Skin epidermis (tissue), 12 donors: ENCODE results near the gene CELF4.

ENCODE experiments used
- H3K27ac ChIP-seq, 21 experiments: fragments of 200-600 bp; sonication (generic) in 11 of 21; one replicate each; pipeline ENCODE4 v1.5.0; 2020; ENCODE audit warnings: mild to moderate bottlenecking in 3 of 21, inconsistent platforms in 2 of 21, moderate library complexity in 2 of 21
- H3K4me3 ChIP-seq, 7 experiments: fragments of 200-600 bp; sonication (generic) in 2 of 7; one replicate each; pipeline ENCODE4 v1.5.0; 2020; ENCODE audit warnings: inconsistent platforms in 2 of 7, mild to moderate bottlenecking in 2 of 7, moderate library complexity in 1 of 7

The CELF4 gene

DNA sequence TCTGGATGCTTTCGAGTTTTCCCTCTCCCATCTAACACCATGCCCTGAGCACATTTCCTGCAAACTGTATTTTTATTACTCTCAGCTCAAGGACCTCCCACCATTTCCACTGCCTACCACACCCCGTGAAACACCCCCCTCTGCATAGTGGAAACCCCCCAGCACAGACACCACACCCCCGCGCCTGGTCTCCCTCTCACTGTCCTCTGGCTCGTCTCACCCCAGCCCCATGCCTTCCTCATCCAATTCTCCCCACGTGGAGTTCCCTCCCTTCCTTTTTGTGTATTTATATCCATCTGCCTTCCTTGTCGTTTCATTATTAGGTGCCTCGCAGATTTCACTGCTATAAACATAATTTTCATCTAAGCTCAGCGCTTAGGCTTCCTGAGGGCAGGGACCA is 307.5 kb downstream of the CELF4 start:
- Histone ChIP-seq H3K27ac (no peak overlapping the region), H3K4me3 (no peak overlapping the region)

GRCh38 chr18:37254973-37255372 is 310.6 kb downstream of the CELF4 start:
- H3K27ac ChIP-seq, result no peak overlapping the region

GRCh38 chr18:37254236-37254754 is 311.3 kb downstream of the CELF4 start:
- H3K27ac ChIP-seq, result no peak overlapping the region
- H3K4me3 ChIP-seq, result peak overlapping the region in 5 of 7 experiments; percentile 7 to 35 (median 20)

More at GRCh38 chr18:37254973-37255372, 310.6 kb downstream of the CELF4 start:
- H3K4me3 ChIP-seq, result no peak overlapping the region

GRCh38 chr18:37253394-37254235 is 312.0 kb downstream of the CELF4 start:
- H3K4me3 ChIP-seq, result peak overlapping the region in 5 of 7 experiments; percentile 7 to 35 (median 20)
- no peak overlapping the region for H3K27ac ChIP-seq

DNA sequence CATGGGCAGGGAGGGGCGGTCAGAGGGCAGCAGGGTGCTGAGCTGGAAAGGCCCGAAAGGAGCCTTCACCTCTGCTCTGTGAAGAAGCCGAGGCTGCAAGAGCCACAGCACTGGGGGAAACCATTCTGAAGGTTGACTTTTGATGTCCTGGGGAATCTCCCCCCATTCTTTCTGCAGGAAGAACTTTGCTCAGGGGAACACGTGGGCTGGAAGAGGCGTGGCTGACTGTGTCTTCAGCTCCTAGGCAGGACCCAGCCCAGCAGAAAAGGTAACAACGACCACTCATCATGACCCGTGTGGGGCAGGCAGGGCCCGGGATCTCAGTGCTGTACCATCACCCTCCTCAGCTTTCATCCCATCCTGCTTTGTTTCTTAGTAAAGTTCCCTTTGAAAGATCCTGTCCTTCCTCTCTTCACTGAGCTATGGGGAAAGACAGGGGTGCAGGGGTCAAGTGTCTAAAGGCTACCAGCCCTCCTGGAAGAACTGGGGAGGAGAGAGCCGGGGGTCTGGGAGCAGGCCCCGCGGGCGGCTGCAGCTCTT is 312.7 kb downstream of the CELF4 start:
- Histone ChIP-seq H3K4me3 (no peak overlapping the region), H3K27ac (no peak overlapping the region)

GRCh38 chr18:37252342-37252741 is 313.3 kb downstream of the CELF4 start:
- Histone ChIP-seq H3K27ac (no peak overlapping the region), H3K4me3 (no peak overlapping the region)

- H3K27ac ChIP-seq, result no peak overlapping the region
Measured at GRCh38 chr18:37251679-37252078, 313.9 kb downstream of the CELF4 start.

DNA sequence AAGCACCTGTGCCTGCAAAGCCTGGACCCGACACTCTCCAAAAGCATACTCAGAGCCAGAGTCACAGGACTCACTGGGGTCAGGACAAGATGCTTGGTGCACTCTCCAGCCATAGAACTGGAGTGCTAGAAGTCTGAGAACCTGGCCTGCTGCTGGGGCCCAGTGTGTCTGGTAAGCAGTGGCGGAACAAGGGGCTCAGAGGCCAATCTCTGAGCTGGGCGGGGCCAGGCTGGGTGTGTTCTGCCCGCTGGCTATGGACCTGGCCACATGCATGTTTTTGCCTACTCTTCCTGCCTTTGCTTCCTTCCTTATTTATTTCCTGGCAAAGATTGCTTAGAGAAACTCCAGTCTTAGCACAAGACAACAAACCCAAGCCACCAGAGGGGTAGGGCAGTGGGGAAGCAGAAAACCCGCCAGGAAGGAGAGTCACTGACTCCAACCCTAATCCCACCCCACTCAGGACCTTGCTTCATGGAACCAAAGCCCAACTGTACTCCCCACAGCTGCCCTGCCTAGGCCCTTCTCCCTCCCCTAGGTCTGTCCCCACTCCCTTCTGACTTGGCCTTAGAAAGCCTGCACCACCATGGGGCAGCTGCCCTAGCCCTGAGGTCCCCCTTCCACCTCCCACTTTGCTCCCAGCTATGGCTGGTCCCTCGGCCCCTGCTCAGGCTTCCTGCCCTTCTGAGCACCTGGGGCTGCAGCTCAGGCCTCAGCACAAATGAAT is 315.5 kb downstream of the CELF4 start:
- no peak overlapping the region for H3K27ac ChIP-seq

More at GRCh38 chr18:37251679-37252078, 313.9 kb downstream of the CELF4 start:
- no peak overlapping the region for H3K4me3 ChIP-seq

DNA sequence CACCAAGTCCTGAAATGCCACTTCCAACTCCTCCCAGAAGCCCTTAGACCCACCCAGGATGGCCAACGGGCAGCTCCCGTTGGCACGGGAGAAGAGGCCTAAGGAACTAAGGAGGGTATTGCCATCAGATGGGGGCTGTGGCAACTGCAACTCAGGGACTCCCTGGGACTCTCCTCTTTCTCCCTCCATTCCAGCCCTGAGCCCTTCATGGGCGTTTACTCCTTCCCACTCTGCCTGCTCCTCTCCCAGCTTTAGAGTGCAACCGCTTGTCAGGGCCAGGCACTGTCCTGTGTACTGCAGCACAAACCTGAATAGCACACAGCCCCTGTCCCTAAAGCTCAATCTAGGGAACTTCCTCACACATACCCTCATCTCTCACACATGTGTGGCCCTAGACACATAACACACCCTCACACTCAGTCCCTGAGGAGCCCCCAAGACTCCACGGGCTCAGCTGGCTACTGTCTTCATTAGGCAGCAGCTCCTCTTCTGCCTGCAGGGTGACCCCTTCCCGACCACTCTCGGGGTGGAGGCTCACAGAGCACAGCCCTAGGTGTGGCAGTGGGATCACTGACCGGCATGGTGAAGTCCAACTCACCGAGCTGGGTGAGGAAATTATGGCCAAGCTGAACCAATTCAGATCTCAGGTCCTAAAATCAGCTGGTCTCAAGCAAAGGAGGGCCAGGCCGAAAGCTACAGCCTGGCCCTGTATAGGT is 316.3 kb downstream of the CELF4 start:
- Histone ChIP-seq H3K4me3 (no peak overlapping the region), H3K27ac (no peak overlapping the region)

More for the DNA sequence above, 315.5 kb downstream of the CELF4 start:
- no peak overlapping the region for H3K4me3 ChIP-seq

- H3K27ac ChIP-seq, result no peak overlapping the region
- H3K4me3 ChIP-seq, result no peak overlapping the region
Measured at GRCh38 chr18:37248281-37248680, 317.3 kb downstream of the CELF4 start.

- no peak overlapping the region for H3K27ac ChIP-seq
- no peak overlapping the region for H3K4me3 ChIP-seq
Measured at GRCh38 chr18:37247497-37248161, 318.0 kb downstream of the CELF4 start.

- Histone ChIP-seq H3K4me3 (no peak overlapping the region), H3K27ac (no peak overlapping the region)
Measured at GRCh38 chr18:37246779-37247340, 318.7 kb downstream of the CELF4 start.

DNA sequence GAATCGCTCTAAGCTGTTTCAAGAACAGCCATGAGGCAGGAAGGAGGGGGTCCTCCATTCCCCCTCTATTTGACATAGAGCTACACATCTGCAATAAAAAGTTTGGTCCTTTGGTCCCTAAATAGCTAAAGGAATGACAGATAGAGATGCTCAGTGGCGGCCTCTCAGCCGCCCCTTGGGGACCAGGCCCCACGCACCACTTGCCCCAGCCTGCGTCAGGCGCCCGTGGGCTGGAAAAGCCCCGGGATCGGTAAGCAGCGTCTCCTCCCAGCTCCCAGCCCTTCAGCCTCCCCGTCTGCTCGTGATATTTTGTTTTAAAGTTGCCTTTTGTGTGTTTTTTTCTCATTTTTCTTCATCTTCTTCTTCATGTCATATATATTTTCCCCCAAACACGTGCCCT is 321.0 kb downstream of the CELF4 start:
- no peak overlapping the region for H3K4me3 ChIP-seq
- no peak overlapping the region for H3K27ac ChIP-seq

GRCh38 chr18:37243741-37244140 is 321.9 kb downstream of the CELF4 start:
- no peak overlapping the region for H3K4me3 ChIP-seq
- no peak overlapping the region for H3K27ac ChIP-seq

- Histone ChIP-seq H3K27ac (no peak overlapping the region), H3K4me3 (no peak overlapping the region)
Measured at GRCh38 chr18:37242826-37243560, 322.6 kb downstream of the CELF4 start.

GRCh38 chr18:37242091-37242490 is 323.5 kb downstream of the CELF4 start:
- Histone ChIP-seq H3K4me3 (no peak overlapping the region), H3K27ac (no peak overlapping the region)

DNA sequence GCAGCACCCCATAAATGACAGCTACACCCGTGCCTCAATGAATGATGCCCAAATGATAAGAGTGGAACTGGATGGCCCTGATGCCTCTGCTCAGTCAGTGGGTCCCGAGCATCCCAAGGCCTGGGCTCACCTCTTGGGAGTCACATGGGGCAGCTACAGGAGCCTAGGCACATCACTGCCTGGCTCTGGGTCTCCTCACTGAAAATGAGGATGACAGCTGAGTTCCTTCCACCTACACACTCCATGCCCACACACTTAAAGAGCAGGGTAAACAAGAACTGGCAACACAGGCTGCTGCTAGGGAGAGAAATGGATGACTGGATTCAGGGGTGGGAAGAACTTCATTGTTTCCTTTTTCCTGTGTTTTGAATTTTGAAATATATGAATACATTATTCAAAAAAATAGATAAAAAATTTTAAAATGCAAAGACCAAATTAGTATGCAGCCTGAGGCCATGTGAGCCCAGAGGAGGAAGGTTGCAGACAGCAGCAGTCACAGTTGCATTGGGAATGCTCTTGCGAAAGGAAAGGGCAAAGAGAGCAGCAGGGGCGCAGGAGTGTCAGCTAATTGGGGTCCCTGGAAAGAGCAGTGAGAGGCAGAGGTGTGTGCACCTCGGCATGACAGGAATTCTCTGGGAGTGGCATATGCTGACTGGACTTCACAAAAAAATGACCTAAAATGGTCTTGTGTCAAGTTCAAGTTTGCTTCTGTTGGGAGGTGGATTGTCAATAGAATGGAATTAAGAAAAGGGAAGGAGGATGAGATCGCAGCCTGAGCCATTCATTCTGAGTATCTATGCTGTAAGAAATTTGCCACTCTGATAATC is 327.1 kb downstream of the CELF4 start:
- Histone ChIP-seq H3K4me3 (no peak overlapping the region), H3K27ac (no peak overlapping the region)
